IMR-90 (cell line): ENCODE results near the gene SOBP. TPM values are rescaled to one million over a fixed set of nuclear protein-coding genes. Genes with fewer than 3 reads are reported as not detected.

Experiments used
- ATAC-seq: fragments of 200-7000 bp; cut with Tn5 transposase; 2 replicates; pipeline ENCODE4 v1.9.1; 2020; ENCODE audit warnings: low read depth, mild to moderate bottlenecking, moderate library complexity
- BruUV-seq: library from RNA; stranded (reverse); fragments of 400-500 nt; replicated peaks from 2 replicates; lab custom pipeline; 2021; lab: Mats Ljungman, UMichigan
- CTCF ChIA-PET: fragments of 300-600 bp; formaldehyde crosslinking; extraction: SDS; loops from one replicate; lab custom pipeline; 2021; ENCODE audit warnings: antibody characterized with exemption; lab: Yijun Ruan, JAX
- POLR2A ChIA-PET: fragments of 300-600 bp; sonication (Branson Sonifier 250); formaldehyde crosslinking; loops from one replicate; lab custom pipeline; 2022; ENCODE audit warnings: antibody characterized with exemption; ENCODE audit not compliant: unreplicated experiment; lab: Charles Lee
- DNase-seq: peaks from one replicate; pipeline ENCODE4 v3.0.0; 2013
- H2AFZ ChIP-seq: replicated peaks from 2 replicates; pipeline ENCODE3; 2013; ENCODE audit warnings: low read length, mild to moderate bottlenecking; ENCODE audit not compliant: poor library complexity
- H2AK5ac ChIP-seq: 2 replicates; pipeline ENCODE4 v1.6.1; 2013; ENCODE audit warnings: low read depth, low read length, inconsistent platforms
- H2AK9ac ChIP-seq: replicated peaks from 2 replicates; pipeline ENCODE3; 2013; ENCODE audit warnings: mild to moderate bottlenecking, low read depth, low read length, moderate library complexity; ENCODE audit not compliant: poor library complexity
- H2BK120ac ChIP-seq: 2 replicates; pipeline ENCODE4 v1.6.1; 2013; ENCODE audit warnings: low read depth, low read length, inconsistent platforms
- H2BK15ac ChIP-seq: 3 replicates; pipeline ENCODE4 v1.6.1; 2013; ENCODE audit warnings: low read depth, low read length, inconsistent platforms
- H2BK20ac ChIP-seq: 2 replicates; pipeline ENCODE4 v1.6.1; 2013; ENCODE audit warnings: low read depth, mild to moderate bottlenecking, inconsistent platforms, low read length, moderate library complexity
- H2BK5ac ChIP-seq: 2 replicates; pipeline ENCODE4 v1.6.1; 2013; ENCODE audit warnings: mild to moderate bottlenecking, low read depth, low read length, inconsistent platforms; ENCODE audit not compliant: poor library complexity, severe bottlenecking
- H3K14ac ChIP-seq: replicated peaks from 2 replicates; pipeline ENCODE4 v1.6.1; 2013; ENCODE audit warnings: low read depth, low read length, inconsistent platforms
- H3K18ac ChIP-seq: 2 replicates; pipeline ENCODE4 v1.6.1; 2013; ENCODE audit warnings: low read depth, low read length, control low read depth
- H3K23ac ChIP-seq: 2 replicates; pipeline ENCODE4 v1.6.1; 2013; ENCODE audit warnings: low read depth, low read length, inconsistent platforms
- H3K27ac ChIP-seq: 2 replicates; pipeline ENCODE4 v1.5.1; 2013; ENCODE audit warnings: mild to moderate bottlenecking, control low read depth, low read length; ENCODE audit not compliant: insufficient read depth
- H3K27me3 ChIP-seq: 2 replicates; pipeline ENCODE4 v1.6.1; 2013; ENCODE audit warnings: low read length; ENCODE audit not compliant: control insufficient read depth, insufficient read depth
- H3K36me3 ChIP-seq: 2 replicates; pipeline ENCODE4 v1.6.1; 2013; ENCODE audit warnings: low read length, mixed read lengths; ENCODE audit not compliant: control insufficient read depth, insufficient read depth
- H3K4ac ChIP-seq: 2 replicates; pipeline ENCODE4 v1.6.1; 2013; ENCODE audit warnings: low read depth, low read length, inconsistent platforms
- H3K4me1 ChIP-seq: 2 replicates; pipeline ENCODE4 v1.6.1; 2013; ENCODE audit warnings: low read length, mixed read lengths; ENCODE audit not compliant: control insufficient read depth, insufficient read depth
- H3K4me2 ChIP-seq: 2 replicates; pipeline ENCODE4 v1.6.1; 2013; ENCODE audit warnings: low read depth, mild to moderate bottlenecking, control low read depth, low read length, moderate library complexity
- H3K4me3 ChIP-seq: 2 replicates; pipeline ENCODE4 v1.5.1; 2013; ENCODE audit warnings: low read depth, mild to moderate bottlenecking, control low read depth, low read length, moderate library complexity; ENCODE audit not compliant: insufficient read depth
- H3K56ac ChIP-seq: 2 replicates; pipeline ENCODE4 v1.6.1; 2013; ENCODE audit warnings: low read length, inconsistent platforms; ENCODE audit not compliant: insufficient read depth; ENCODE audit errors: extremely low read depth
- H3K79me1 ChIP-seq, 2 experiments: 2 replicates each; pipeline ENCODE4 v1.6.1; 2013; ENCODE audit warnings: low read length in 2 of 2, inconsistent platforms in 1 of 2, low read depth in 1 of 2
- H3K9ac ChIP-seq: 2 replicates; pipeline ENCODE4 v1.6.1; 2013; ENCODE audit warnings: low read depth, low read length, control low read depth
- H3K9me1 ChIP-seq: 2 replicates; pipeline ENCODE4 v1.6.1; 2013; ENCODE audit warnings: low read length, inconsistent platforms; ENCODE audit not compliant: insufficient read depth
- H3K9me3 ChIP-seq: 2 replicates; pipeline ENCODE4 v1.6.1; 2013; ENCODE audit warnings: low read length; ENCODE audit not compliant: control insufficient read depth, insufficient read depth
- H4K20me1 ChIP-seq: 2 replicates; pipeline ENCODE4 v1.6.1; 2013; ENCODE audit warnings: low read length, inconsistent platforms; ENCODE audit not compliant: insufficient read depth
- H4K5ac ChIP-seq: 2 replicates; pipeline ENCODE4 v1.6.1; 2013; ENCODE audit warnings: mild to moderate bottlenecking, low read depth, low read length, control low read depth
- H4K8ac ChIP-seq, 2 experiments: 2 replicates each; pipeline ENCODE4 v1.6.1; 2013; ENCODE audit warnings: low read depth in 2 of 2, low read length in 2 of 2, control low read depth in 1 of 2, inconsistent platforms in 1 of 2
- H4K91ac ChIP-seq: 2 replicates; pipeline ENCODE4 v1.6.1; 2013; ENCODE audit warnings: low read depth, low read length, inconsistent platforms; ENCODE audit not compliant: insufficient read depth
- CEBPB ChIP-seq: IDR thresholded peaks from 2 replicates; pipeline ENCODE4 v1.6.1; 2012; ENCODE audit warnings: low read depth, low read length, improper control_type of control experiment
- MXI1 ChIP-seq: IDR thresholded peaks from 2 replicates; pipeline ENCODE4 v1.6.1; 2012; ENCODE audit warnings: low read depth, mild to moderate bottlenecking, low read length, moderate library complexity, borderline replicate concordance
- WGBS, 2 experiments: methylation state at CpG; one replicate each; pipeline versions ENCODE4 v1.1.5 to v1.1.7; 2013; ENCODE audit warnings: missing lambda C conversion rate in 2 of 2; ENCODE audit not compliant: insufficient read length in 1 of 2; ENCODE audit errors: extremely low coverage in 2 of 2; 5-methylcytosine and 5-hydroxymethylcytosine counted together
- dilution Hi-C: fragments of 300-500 bp; cut with HindIII; formaldehyde crosslinking; loops from one replicate; pipeline ENCODE4 v1.14.3; 2018; ENCODE audit warnings: low sequenced_read_pairs; ENCODE audit not compliant: unreplicated experiment
- in situ Hi-C: fragments of 300-500 bp; cut with MboI; formaldehyde crosslinking; loops from 3 replicates; pipeline ENCODE4 v1.14.3; 2019; ENCODE audit warnings: low sequenced_read_pairs, inconsistent platforms, mixed read lengths
- intact Hi-C: fragments of 100-400 bp; cut with micrococcal nuclease; formaldehyde crosslinking; loops from 2 replicates; pipeline ENCODE4 v1.10.0; 2022
- polyA plus RNA-seq, 3 experiments: library from polyadenylated mRNA; depleted of rRNA; stranded (reverse); fragments of >200 nt; gene quantifications; 2 replicates each; pipeline ENCODE4 v1.2.3, GENCODE V29; 2012; ENCODE audit warnings: low replicate concordance in 1 of 3
- total RNA-seq: library from RNA; depleted of rRNA; stranded (reverse); fragments of >200 nt; gene quantifications from 2 replicates; pipeline ENCODE4 v1.2.3, GENCODE V29; 2012

The SOBP gene
- total and polyA plus RNA-seq, 2 of the 4 experiments (the other 2 are of a cell fraction) = 0.60 to 0.72 TPM

GRCh38 chr6:107624541-107624940 is 134.6 kb downstream of the SOBP start:
- POLR2A ChIA-PET = no interaction called here

More at GRCh38 chr6:107624541-107624940, 134.6 kb downstream of the SOBP start:
- Histone ChIP-seq H3K4me1 (peaks cover 4% of the 10 kb centered on the region; the same call in 1 of the 2 replicates), H4K5ac (no peak overlapping the region), H3K27ac (no peak overlapping the region), H2BK120ac (no peak overlapping the region), H2AFZ (no peak overlapping the region), H3K56ac (no peak overlapping the region), H3K9ac (no peak overlapping the region), H4K20me1 (no peaks in the 10 kb centered on the region), H3K23ac (no peak overlapping the region), H3K27me3 (no peaks in the 10 kb centered on the region), H3K4me2 (no peak overlapping the region), H3K36me3 (no peaks in the 10 kb centered on the region), H3K4ac (no peak overlapping the region), H4K8ac (no peak overlapping the region), H3K14ac (no peak overlapping the region), H2BK15ac (no peak overlapping the region), H3K9me1 (no peaks in the 10 kb centered on the region; the same call in 1 of the 2 replicates), H3K4me3 (no peak overlapping the region), H4K91ac (no peak overlapping the region), H3K79me1 (no peaks in the 10 kb centered on the region), H2AK9ac (no peak overlapping the region), H2BK5ac (no peak overlapping the region), H3K18ac (no peak overlapping the region), H2BK20ac (no peak overlapping the region), H3K9me3 (no peaks in the 10 kb centered on the region), H2AK5ac (no peak overlapping the region)
- BruUV-seq = no TSS peak
- in situ Hi-C loops (no loop called here), dilution Hi-C loops (no loop called here), intact Hi-C loops (no loop called here)
- no peak for TF ChIP-seq CEBPB
- TF ChIP-seq MXI1 = no peak
- CTCF ChIA-PET = no interaction called here
- peak; percentile 55 for ATAC-seq
- DNase-seq = peak; percentile 31
- no CpG with 5 or more reads among the region's 1 CpG for WGBS, 2 experiments
